GM23338 (cell line): Measurements from ENCODE around the gene HELZ.

Experiments used
- CTCF ChIP-seq, 2 experiments: fragments of 200-600 bp in 1 of 2; sonication (generic) in 1 of 2; conservative IDR thresholded peaks; 2 replicates each; pipeline versions ENCODE4 v1.5.1 to v1.6.1; 2016 to 2017; ENCODE audit warnings: antibody characterized with exemption in 2 of 2, low read depth in 2 of 2, mild to moderate bottlenecking in 2 of 2, moderate library complexity in 1 of 2
- ETS1 ChIP-seq: IDR thresholded peaks from 2 replicates; pipeline ENCODE4 v1.6.1; 2016; ENCODE audit warnings: antibody characterized with exemption
- POLR2AphosphoS5 ChIP-seq: IDR thresholded peaks from 2 replicates; pipeline ENCODE4 v1.6.1; 2016; ENCODE audit warnings: antibody characterized with exemption, low read depth
- REST ChIP-seq: IDR thresholded peaks from one replicate; pipeline ENCODE4 v1.6.1; 2018; ENCODE audit warnings: antibody characterized with exemption; ENCODE audit not compliant: unreplicated experiment

- peak; percentile 51 to 87 for TF ChIP-seq CTCF (conservative IDR thresholded peaks at IDR 0.05; ENCODE audit: low read depth in 2 of 2)
- TF ChIP-seq ETS1, result no peak
- no peak for TF ChIP-seq REST
- no peak for TF ChIP-seq POLR2AphosphoS5
Measured at GRCh38 chr17:67276075-67276474, 31.1 kb upstream of the HELZ start.
